Measurements from ENCODE around the gene MAGI1.

GRCh38 chr3:65647369-65647768, 391.3 kb downstream of the MAGI1 start:
- no peak for TF ChIP-seq CTCF (IDR thresholded peaks at IDR 0.05)
- TF ChIP-seq POLR2A (IDR thresholded peaks at IDR 0.05): no peak
